ENCODE measurements around the gene EGR2.

GRCh38 chr10:62779487-62780248 is 36.5 kb downstream of the EGR2 start:
- TF ChIP-seq CTCF (conservative IDR thresholded peaks at IDR 0.05 in 1 of 2, IDR thresholded peaks at IDR 0.05 in 1 of 2; ENCODE audit: extremely low read depth in 1 of 2, insufficient read depth in 1 of 2, low read depth in 1 of 2, low read length in 2 of 2) (no peak), EZH2 (IDR thresholded peaks at IDR 0.05; ENCODE audit: borderline replicate concordance, low read length) (no peak)
